NCI-H2171 treated with DMSO at 0.1 percent for 48 hours (cell line): Measurements from ENCODE around the gene TENT4A.

Experiments used
- DNase-seq: peaks from one replicate; lab custom pipeline; 2025; lab: John Stamatoyannopoulos, UW

TENT4A gene

DNA sequence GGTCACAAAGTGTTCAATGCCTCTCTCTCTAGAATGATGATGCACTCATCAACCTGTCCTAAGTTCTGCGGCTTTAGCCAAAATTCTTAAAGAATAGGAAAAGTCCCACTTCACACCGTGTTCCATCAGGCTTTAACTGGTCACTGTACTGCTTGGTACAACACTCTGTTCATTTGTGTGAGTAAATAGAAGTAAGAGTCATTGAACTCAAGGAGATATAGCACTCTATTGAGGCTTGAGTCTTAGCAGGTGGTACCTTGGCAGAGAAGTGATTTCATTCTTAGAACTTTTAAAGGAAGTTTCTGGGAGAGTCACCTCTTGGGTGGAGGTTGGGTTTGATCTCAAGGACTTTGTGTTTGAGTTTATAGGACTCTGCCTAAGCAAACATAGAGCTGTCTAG is 92.6 kb downstream of the TENT4A start:
- no peak for DNase-seq
